Measurements from ENCODE around the gene IPO9.

- TF ChIP-seq CTCF (IDR thresholded peaks at IDR 0.05) (no peak), EP300 (IDR thresholded peaks at IDR 0.05) (no peak), POLR2A (IDR thresholded peaks at IDR 0.05) (no peak), POLR2AphosphoS5 (IDR thresholded peaks at IDR 0.05) (no peak)
Observed at GRCh38 chr1:201881617-201882016, 52.7 kb downstream of the IPO9 start.
